SHP77 treated with DMSO at 0.1 percent for 48 hours (cell line): Measurements from ENCODE around the gene KLK7.

Experiments
- DNase-seq: peaks from one replicate; lab custom pipeline; 2025; lab: John Stamatoyannopoulos, UW

KLK7 gene

GRCh38 chr19:50932018-50932689, 51.6 kb downstream of the KLK7 start:
- DNase-seq, result no peak

GRCh38 chr19:50931023-50931422, 52.7 kb downstream of the KLK7 start:
- DNase-seq, result no peak

DNA sequence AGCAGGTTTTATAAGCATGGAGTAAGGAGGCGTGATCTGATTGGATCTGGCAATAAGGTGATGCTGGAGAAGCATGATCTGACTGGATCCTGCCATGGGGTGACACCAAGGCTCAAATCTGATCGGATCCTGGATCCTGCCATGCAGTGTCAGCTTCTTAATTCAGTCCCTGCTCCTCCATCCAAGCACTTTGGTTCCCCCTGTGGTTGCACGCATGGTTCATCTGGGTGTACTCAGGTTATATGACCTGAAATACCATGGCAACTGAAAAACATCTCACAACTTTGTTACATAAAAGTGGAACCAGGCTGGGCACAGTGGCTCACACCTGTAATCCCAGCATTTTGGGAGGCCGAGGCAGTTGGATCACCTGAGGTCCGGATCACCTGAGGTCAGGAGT, 54.9 kb downstream of the KLK7 start:
- no peak for DNase-seq
